Mesodermal cell (in vitro differentiated cells): ENCODE results near the gene RCAN3.

Source experiments
- H3K27ac ChIP-seq: 2 replicates; pipeline ENCODE4 v1.7.0; 2013; ENCODE audit warnings: mild to moderate bottlenecking, low read depth, low read length, moderate library complexity; ENCODE audit not compliant: severe bottlenecking
- H3K36me3 ChIP-seq: 2 replicates; pipeline ENCODE4 v1.7.1; 2013; ENCODE audit warnings: mild to moderate bottlenecking, low read length, moderate library complexity; ENCODE audit not compliant: control insufficient read depth, insufficient read depth
- H3K4me1 ChIP-seq: one replicate; pipeline ENCODE4 v1.7.1; 2013; ENCODE audit warnings: mild to moderate bottlenecking, low read length; ENCODE audit not compliant: insufficient read depth, control insufficient read depth, poor library complexity, severe bottlenecking
- H3K4me3 ChIP-seq: 2 replicates; pipeline ENCODE4 v1.7.0; 2013; ENCODE audit warnings: low read length, control low read depth, mild to moderate bottlenecking; ENCODE audit not compliant: insufficient read depth, poor library complexity, severe bottlenecking; ENCODE audit errors: extremely low read depth
- H3K9me3 ChIP-seq: 2 replicates; pipeline ENCODE4 v1.7.1; 2013; ENCODE audit warnings: mild to moderate bottlenecking, low read length, moderate library complexity; ENCODE audit not compliant: control insufficient read depth
- WGBS, 2 experiments: methylation state at CpG; one replicate each; pipeline ENCODE4 v1.1.5; 2013; ENCODE audit warnings: missing lambda C conversion rate in 2 of 2; ENCODE audit not compliant: insufficient coverage in 2 of 2; 5-methylcytosine and 5-hydroxymethylcytosine counted together

RCAN3 gene

DNA sequence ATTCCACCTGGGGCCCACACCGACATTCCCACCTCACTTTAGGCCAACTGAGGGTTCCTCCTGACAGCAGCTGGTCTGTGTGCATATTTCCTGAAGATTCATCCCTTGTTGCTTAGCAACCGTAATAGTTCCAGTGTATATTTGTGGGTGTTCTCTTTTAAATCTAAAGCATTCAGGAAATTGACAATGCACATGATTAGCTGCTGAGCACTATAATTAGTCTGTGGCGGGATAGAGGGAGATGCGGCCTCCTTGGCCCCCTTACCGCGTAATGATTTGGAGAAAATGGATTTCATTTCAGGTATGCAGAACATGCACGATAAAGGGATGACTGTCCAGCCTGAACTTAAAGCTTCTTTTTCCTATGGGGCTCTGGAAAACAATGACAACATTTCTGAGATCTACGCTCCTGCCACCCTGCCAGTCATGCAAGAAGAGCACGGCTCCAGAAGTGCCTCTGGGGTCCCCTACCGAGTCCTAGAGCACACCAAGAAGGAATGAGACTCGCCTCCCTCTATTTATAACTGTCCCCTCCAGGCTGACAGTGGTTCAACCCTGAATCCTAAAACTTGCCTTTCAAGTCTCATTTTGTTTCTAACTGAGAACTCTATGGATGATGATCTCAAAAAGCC lies 33.8 kb upstream of the RCAN3 start:
- Histone ChIP-seq H3K4me3 (no peak overlapping the region), H3K36me3 (no peaks in the 10 kb centered on the region), H3K9me3 (no peaks in the 10 kb centered on the region), H3K4me1 (peaks cover 4% of the 10 kb centered on the region), H3K27ac (no peak overlapping the region)
- 89 to 94% methylated on average over 10 of the region's 11 CpGs for WGBS, 2 experiments

DNA sequence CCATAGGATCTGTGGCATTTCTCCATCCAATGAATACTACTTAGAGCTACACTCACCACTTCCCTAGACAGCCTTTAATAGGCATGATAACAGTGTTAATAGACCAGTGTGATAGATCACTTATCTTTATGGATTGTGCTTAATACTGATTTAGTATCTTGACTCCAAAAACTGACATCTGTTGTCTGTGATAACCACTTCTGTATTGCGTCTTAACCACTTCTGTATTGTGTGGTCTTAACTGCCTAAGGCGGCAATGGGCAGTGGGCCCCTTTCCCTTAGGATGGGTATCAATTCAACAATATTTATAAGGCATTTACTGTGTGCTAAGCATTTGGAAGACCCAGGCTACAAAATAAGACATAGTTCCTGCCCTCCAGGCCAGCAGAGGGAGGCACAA lies 32.0 kb upstream of the RCAN3 start:
- no peak overlapping the region for H3K27ac ChIP-seq
- no peak overlapping the region for H3K4me3 ChIP-seq
- no peaks in the 10 kb centered on the region for H3K9me3 ChIP-seq
- H3K36me3 ChIP-seq: no peaks in the 10 kb centered on the region
- WGBS, 2 experiments: 100% methylated on average over 2 of the region's 2 CpGs; no CpG with 5 or more reads in 1 of the 2 experiments
- no peaks in the 10 kb centered on the region for H3K4me1 ChIP-seq

DNA sequence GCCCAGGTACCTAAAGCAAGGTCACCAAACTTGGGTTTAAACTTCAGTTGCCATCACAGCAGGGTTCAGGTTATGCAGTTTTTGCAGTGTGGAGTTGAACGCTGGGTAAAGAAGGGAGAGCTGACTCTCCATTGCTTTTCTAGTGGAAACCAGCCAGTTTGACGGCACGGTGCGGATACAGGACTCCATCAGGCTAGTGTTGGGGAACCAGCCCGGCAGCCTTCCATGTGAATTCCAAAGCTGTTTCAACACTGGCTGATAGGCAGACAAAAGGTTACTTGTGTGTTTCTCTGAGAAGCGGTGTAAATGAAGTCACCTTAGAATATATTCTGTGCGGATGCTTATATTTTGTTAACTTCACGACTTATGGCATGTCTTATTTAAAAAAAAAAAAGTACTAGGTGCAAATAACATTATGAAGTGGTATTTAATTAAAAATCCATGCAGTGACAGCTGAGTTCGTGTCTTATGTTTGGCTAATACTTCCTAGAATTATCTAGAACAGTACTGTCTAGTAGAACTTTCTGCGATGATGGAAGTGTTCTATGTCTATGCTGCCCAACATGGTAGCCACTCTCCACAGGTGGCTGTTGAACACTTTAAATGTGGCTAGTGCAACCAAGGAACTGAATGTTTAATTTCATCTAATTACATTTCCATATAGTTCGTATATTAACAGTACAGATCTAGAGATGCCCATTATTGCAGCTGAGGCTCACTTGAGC lies 29.9 kb upstream of the RCAN3 start:
- no peak overlapping the region for H3K4me3 ChIP-seq
- no peak overlapping the region for H3K27ac ChIP-seq
- no peaks in the 10 kb centered on the region for H3K9me3 ChIP-seq
- no peaks in the 10 kb centered on the region for H3K36me3 ChIP-seq
- no peaks in the 10 kb centered on the region for H3K4me1 ChIP-seq
- WGBS, 2 experiments: 91 to 92% methylated on average over 6 to 9 of the region's 11 CpGs

DNA sequence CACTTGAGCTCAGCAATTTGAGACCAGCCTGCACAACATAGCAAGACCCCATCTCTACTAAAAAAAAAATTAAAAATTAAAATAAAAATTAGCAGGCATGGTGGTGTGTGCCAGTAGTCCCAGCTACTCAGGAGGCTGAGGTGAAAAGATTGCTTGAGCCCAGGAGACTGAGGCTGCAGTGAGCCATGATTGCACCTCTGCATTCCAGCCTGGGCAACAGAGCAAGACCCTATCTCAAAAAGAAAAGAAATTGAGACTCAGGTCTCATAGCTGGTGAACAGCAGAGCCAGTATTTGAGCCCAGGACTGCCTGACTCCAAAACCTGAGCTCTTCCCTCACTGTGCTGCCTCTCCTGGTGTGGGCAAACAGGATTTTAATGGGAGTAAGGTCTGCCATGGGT lies 28.4 kb upstream of the RCAN3 start:
- Histone ChIP-seq H3K4me1 (no peaks in the 10 kb centered on the region), H3K9me3 (no peaks in the 10 kb centered on the region), H3K36me3 (no peaks in the 10 kb centered on the region), H3K4me3 (no peak overlapping the region), H3K27ac (no peak overlapping the region)

DNA sequence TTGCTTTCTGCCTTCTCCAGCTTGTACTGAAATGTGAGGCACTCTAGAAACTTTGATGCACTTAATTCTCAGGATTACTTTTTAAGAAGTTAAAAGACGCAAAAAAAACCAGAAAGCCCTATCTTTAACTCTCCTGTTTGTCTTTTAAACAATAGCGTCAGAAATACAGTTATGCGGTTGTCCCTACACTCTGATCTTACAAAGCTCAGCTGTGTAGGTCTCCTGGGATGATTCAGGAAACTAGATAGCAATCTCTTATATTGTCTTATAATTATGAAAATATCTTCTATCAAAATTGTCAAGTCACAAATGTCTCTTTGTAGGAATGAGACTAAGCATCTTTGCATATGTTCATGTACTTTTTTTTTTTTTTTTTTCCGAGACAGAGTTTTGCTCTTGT lies 26.9 kb upstream of the RCAN3 start:
- 89 to 100% methylated on average over 1 to 3 of the region's 4 CpGs for WGBS, 2 experiments
- Histone ChIP-seq H3K27ac (no peak overlapping the region), H3K4me3 (no peak overlapping the region), H3K9me3 (no peaks in the 10 kb centered on the region), H3K4me1 (no peaks in the 10 kb centered on the region), H3K36me3 (no peaks in the 10 kb centered on the region)

DNA sequence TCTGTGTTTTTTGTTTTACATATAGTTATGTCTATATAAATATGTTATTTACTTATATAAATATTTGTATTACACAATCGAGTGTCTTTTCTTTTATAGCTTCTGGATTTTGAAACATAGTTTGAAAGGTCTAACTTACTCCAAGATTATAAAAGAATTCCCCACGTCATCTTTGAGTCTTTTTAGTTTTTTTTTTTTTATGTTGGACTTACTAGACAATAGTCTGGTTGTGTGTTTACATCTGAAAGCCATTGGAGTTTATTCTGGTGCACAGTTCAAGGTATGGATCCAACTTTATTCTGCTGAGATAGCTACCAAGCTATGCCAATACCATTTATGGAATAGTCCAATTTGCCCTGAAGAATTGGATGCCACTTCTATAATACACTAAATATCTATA lies 26.1 kb upstream of the RCAN3 start:
- Histone ChIP-seq H3K4me3 (no peak overlapping the region), H3K36me3 (no peaks in the 10 kb centered on the region), H3K4me1 (peaks cover 7% of the 10 kb centered on the region), H3K27ac (no peak overlapping the region), H3K9me3 (no peaks in the 10 kb centered on the region)
- WGBS, 2 experiments: no CpG with 5 or more reads among the region's 2 CpGs

DNA sequence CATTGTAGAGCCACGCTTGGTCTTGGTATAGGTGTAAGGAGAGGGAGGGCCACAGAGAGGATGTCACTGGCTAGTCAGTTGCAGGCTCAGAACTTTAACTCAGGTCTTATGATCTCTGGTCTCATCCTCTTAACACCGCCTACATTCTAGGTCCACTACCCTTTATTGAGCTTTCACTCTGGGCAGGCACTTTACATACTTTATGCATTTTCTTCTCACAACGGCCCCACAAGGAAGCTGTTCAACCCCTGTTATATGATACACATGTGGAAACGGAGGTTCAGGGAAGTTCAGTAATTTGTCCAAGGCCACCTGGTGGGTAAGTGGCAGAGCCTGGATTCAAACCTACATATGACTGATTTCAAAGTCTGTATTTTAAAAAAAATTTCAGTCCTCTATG lies 25.3 kb upstream of the RCAN3 start:
- Histone ChIP-seq H3K27ac (no peak overlapping the region), H3K4me3 (no peak overlapping the region), H3K9me3 (no peaks in the 10 kb centered on the region), H3K4me1 (peaks cover 15% of the 10 kb centered on the region), H3K36me3 (no peaks in the 10 kb centered on the region)
- 88% methylated on average over 3 of the region's 4 CpGs; no CpG with 5 or more reads in 1 of the 2 experiments for WGBS, 2 experiments

DNA sequence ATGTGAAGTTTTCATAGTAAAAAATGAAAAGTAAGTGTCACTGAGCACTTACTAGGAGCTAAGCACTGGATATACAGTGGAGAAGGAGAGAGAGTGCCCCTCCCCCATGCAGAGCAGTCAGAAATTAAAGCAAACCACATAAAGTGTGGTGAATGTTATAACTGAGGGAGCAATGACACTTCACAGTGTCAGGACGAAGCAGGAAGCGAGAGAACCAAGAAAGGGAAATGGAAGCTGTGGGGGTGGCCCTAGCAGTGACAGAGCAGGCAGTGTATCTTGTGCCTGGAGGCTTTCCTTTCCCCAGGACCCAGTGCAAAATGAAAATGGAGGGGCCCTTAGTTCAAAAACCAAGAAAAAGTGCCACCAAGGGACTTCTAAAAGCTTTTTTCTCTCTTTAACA lies 21.5 kb upstream of the RCAN3 start:
- peaks cover 15% of the 10 kb centered on the region for H3K4me1 ChIP-seq
- WGBS, 2 experiments: 75 to 76% methylated on average over 2 of the region's 2 CpGs

DNA sequence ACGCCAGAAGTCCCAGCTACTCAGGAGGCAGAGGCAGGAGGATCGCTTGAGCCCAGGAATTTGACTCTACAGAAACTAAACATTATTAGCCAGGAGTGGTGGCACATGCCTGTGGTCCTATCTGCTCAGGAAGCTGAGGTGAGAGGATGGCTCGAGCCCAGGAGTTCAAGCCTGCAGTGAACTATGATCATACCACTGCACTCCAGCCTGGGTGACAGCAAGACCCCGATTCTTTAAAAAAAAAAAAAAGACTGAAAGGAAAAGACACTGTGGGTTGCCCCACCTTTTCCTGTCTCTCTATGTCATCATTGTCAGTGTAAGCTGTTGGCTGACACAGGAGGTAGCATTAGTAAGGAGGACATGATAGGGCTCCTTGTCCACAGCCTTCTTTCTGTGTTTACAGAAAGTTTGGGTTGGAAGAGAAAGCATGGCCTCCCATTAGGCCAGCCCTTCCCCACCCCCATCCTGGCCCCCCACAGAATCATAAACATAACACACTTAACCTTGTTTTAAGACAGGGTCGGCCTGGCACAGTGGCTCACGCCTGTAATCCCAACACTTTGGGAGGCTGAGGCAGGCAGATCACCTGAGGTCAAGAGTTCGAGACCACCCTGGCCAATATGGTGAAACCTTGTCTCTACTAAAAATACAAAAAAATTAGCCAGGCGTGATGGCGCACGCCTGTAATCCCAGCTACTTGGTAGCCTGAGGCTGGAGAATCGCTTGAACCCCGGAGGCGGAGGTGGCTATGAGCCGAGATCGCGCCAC lies 20.6 kb upstream of the RCAN3 start:
- H3K27ac ChIP-seq: no peak overlapping the region
- 88 to 89% methylated on average over 15 to 16 of the region's 16 CpGs for WGBS, 2 experiments

More for the DNA sequence above, 21.5 kb upstream of the RCAN3 start:
- no peak overlapping the region for H3K4me3 ChIP-seq
- peak overlapping the region; percentile 18 for H3K27ac ChIP-seq
- H3K9me3 ChIP-seq: no peaks in the 10 kb centered on the region
- no peaks in the 10 kb centered on the region for H3K36me3 ChIP-seq

DNA sequence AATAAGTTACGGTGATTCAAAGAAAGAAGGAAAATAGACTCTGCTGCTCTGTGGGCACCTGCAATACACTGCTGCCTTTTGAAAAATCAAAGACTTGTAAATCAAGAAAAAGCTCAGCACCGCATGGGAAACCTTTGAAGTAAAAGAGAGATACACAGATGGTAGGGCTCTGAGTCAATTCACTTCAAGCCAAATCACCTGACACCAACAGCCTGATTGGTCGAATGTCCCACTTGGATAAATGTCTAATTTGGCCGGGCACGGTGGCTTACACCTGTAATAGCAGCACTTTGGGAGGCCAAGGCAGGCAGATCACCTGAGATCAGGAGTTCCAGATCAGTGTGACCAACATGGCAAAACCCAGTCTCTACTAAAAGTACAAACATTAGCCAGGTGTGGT lies 19.2 kb upstream of the RCAN3 start:
- H3K9me3 ChIP-seq: no peaks in the 10 kb centered on the region
- H3K27ac ChIP-seq: no peak overlapping the region
- 88 to 95% methylated on average over 5 of the region's 5 CpGs for WGBS, 2 experiments
- no peak overlapping the region for H3K4me3 ChIP-seq
- H3K36me3 ChIP-seq: no peaks in the 10 kb centered on the region
- H3K4me1 ChIP-seq: peaks cover 15% of the 10 kb centered on the region

More for the DNA sequence above, 20.6 kb upstream of the RCAN3 start:
- Histone ChIP-seq H3K9me3 (no peaks in the 10 kb centered on the region), H3K4me1 (peaks cover 15% of the 10 kb centered on the region), H3K4me3 (no peak overlapping the region), H3K36me3 (no peaks in the 10 kb centered on the region)

DNA sequence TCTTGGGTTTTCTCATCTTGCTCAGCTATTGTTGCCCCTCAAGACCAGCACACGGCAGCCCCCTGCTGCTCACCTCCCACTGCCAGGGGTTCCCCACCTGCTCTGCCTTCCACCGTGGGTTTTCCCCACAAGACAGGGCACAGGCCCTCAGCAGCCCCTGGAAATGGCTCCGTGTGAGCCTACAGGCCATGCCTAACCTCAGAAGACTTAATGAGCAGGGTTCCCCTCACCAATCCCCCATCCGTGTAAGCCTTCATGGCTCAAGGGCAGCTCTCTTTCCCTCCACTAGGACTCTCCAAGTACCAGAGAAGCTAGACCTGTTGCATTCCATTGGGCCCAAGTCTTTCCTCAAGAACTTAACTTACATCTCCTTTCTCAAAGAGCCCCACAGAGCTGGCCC lies 18.4 kb upstream of the RCAN3 start:
- Histone ChIP-seq H3K27ac (no peak overlapping the region), H3K4me3 (no peak overlapping the region), H3K9me3 (no peaks in the 10 kb centered on the region), H3K36me3 (no peaks in the 10 kb centered on the region), H3K4me1 (peaks cover 15% of the 10 kb centered on the region)
- 76 to 88% methylated on average over 3 to 4 of the region's 4 CpGs for WGBS, 2 experiments
